ENCODE data around the gene TNIK. TPM values are rescaled to one million over a fixed set of nuclear protein-coding genes. Genes with fewer than 3 reads are reported as not detected.

Gene TNIK
- total and polyA plus RNA-seq, 10 of the 15 experiments (the other 5 are each of a cell fraction or from before 2014, with no cell fraction given): 13.9 to 74.3 (median 48.2) TPM

- no TSS peak for BruUV-seq (replicated peaks)
- no peak for TF ChIP-seq CBX5 (IDR thresholded peaks at IDR 0.05; ENCODE audit: low read depth)
- TF ChIP-seq RUNX3 (IDR thresholded peaks at IDR 0.05; ENCODE audit: low read length): no peak
- TF ChIP-seq PBX3 (IDR thresholded peaks at IDR 0.05; ENCODE audit: insufficient replicate concordance, low read depth, low read length): no peak
- TF ChIP-seq POLR2A (IDR thresholded peaks at IDR 0.05; ENCODE audit: low read depth, low read length): no peak
- no peak for TF ChIP-seq MYC (IDR thresholded peaks at IDR 0.05; ENCODE audit: insufficient read depth, insufficient read length, insufficient replicate concordance, low read length, severe bottlenecking)
- no peak for TF ChIP-seq USF2 (IDR thresholded peaks at IDR 0.05; ENCODE audit: borderline replicate concordance, low read depth, low read length)
- TF ChIP-seq RB1 (IDR thresholded peaks at IDR 0.05; ENCODE audit: borderline replicate concordance): no peak
- TF ChIP-seq NR2F1 (conservative IDR thresholded peaks at IDR 0.05): no peak
- no peak for TF ChIP-seq CBX3 (IDR thresholded peaks at IDR 0.05; ENCODE audit: borderline replicate concordance, low read depth)
- no peak for TF ChIP-seq LARP7 (IDR thresholded peaks at IDR 0.05)
- no peak for TF ChIP-seq MTA2 (IDR thresholded peaks at IDR 0.05; ENCODE audit: low read depth)
- no peak for TF ChIP-seq RCOR1 (conservative IDR thresholded peaks at IDR 0.05; ENCODE audit: low read depth, low read length)
- no peak for TF ChIP-seq ZBED1 (IDR thresholded peaks at IDR 0.05; ENCODE audit: borderline replicate concordance)
- no peak for TF ChIP-seq SMC3 (IDR thresholded peaks at IDR 0.05; ENCODE audit: borderline replicate concordance, low read length)
- TF ChIP-seq FOS (IDR thresholded peaks at IDR 0.05; ENCODE audit: borderline replicate concordance, extremely low read depth, insufficient read length): no peak
- no peak for TF ChIP-seq CHD1 (IDR thresholded peaks at IDR 0.05; ENCODE audit: low read depth, low read length)
- no peak for TF ChIP-seq TAF1 (IDR thresholded peaks at IDR 0.05; ENCODE audit: borderline replicate concordance, low read depth, low read length)
- TF ChIP-seq EGR1 (IDR thresholded peaks at IDR 0.05; ENCODE audit: borderline replicate concordance in 1 of 2, low read depth in 2 of 2, low read length in 2 of 2): no peak
- TF ChIP-seq MYB (IDR thresholded peaks at IDR 0.05; ENCODE audit: borderline replicate concordance, low read depth, low read length): no peak
- CTCF ChIA-PET: interaction anchor here (0.9 to 1.5 kb wide), 4 partner anchors 8 to 25 kb away, joined by 3 to 7 read pairs (median 4); no protein-coding TSS in a partner anchor
- no peak overlapping the region for H3K9ac ChIP-seq (ENCODE audit: control insufficient read depth, insufficient read depth, low read length)
- in situ Hi-C loops (cut with MboI): no loop called here
- no peaks in the 10 kb centered on the region for H4K20me1 ChIP-seq (ENCODE audit: control insufficient read depth, insufficient read depth)
- WGBS (ENCODE audit: insufficient coverage, insufficient replicate concordance, low lambda C conversion rate, missing lambda C conversion rate): 78% methylated on average over 3 of the region's 3 CpGs
- no peak overlapping the region for H2AFZ ChIP-seq (ENCODE audit: control insufficient read depth, low read depth, low read length)
- peaks cover 0 to 6% of the 10 kb centered on the region in 2 experiments; a peak in 3 of 4 replicates for H3K36me3 ChIP-seq (ENCODE audit: control insufficient read depth in 2 of 2, insufficient read depth in 2 of 2, low read length in 1 of 2)
- no peaks in the 10 kb centered on the region for H3K27me3 ChIP-seq (replicated peaks in 1 of 2; ENCODE audit: control insufficient read depth in 2 of 2, insufficient read depth in 2 of 2, low read length in 1 of 2)
- no peak overlapping the region for H3K27ac ChIP-seq (ENCODE audit: control insufficient read depth, insufficient read depth)
- H3K4me2 ChIP-seq (ENCODE audit: control insufficient read depth, insufficient read depth): no peak overlapping the region
- H3K4me3 ChIP-seq: no peak overlapping the region
- intact Hi-C loops (cut with micrococcal nuclease; ENCODE audit: unreplicated experiment): no loop called here
- DNase-seq (ENCODE audit: low read depth, low spot score) (no peak), FAIRE-seq (no peak), ATAC-seq (no peak)
- no peaks in the 10 kb centered on the region; the same call in 1 of the 2 replicates for H3K4me1 ChIP-seq (ENCODE audit: control insufficient read depth, insufficient read depth, low read length)
- POLR2A ChIA-PET: no interaction called here
- peaks cover 2% of the 10 kb centered on the region for H3K79me2 ChIP-seq (ENCODE audit: control insufficient read depth, insufficient read depth, low read length)
- no peaks in the 10 kb centered on the region; the same call in 1 of the 3 replicates for H3K9me3 ChIP-seq (replicated peaks; ENCODE audit: control insufficient read depth, insufficient read depth, low read length)
- SMC1A ChIA-PET (ENCODE audit: uncharacterized antibody, unreplicated experiment): interaction anchor here (0.6 kb wide), 1 partner anchor 13 kb away, joined by 3 read pairs; no protein-coding TSS in a partner anchor
- RAD21 ChIA-PET (ENCODE audit: unreplicated experiment): interaction anchor here (0.6 to 1.0 kb wide), 2 partner anchors 13 to 113 kb away, joined by 3 read pairs; no protein-coding TSS in a partner anchor
Measured at GRCh38 chr3:171199473-171199829, 260.8 kb downstream of the TNIK start.

Data from GM12878 (cell line).